Smooth muscle cell (in vitro differentiated cells): ENCODE data around the gene APP. TPM values are rescaled to one million over a fixed set of nuclear protein-coding genes. Genes with fewer than 3 reads are reported as not detected.

ENCODE experiments used
- DNase-seq: peaks from one replicate; lab custom pipeline; 2025; ENCODE audit not compliant: unreplicated experiment; lab: John Stamatoyannopoulos, UW
- H2AFZ ChIP-seq: fragments of 200-600 bp; sonication (generic); 2 replicates; pipeline ENCODE4 v1.6.0; 2016; ENCODE audit warnings: antibody characterized with exemption, low read depth, mild to moderate bottlenecking
- H3F3A ChIP-seq: fragments of 200-600 bp; sonication (generic); 2 replicates; pipeline ENCODE4 v1.6.0; 2017; ENCODE audit warnings: antibody characterized with exemption, low read depth
- H3K27ac ChIP-seq: fragments of 200-600 bp; sonication (generic); 2 replicates; pipeline ENCODE4 v1.5.1; 2016; ENCODE audit warnings: low read depth, mild to moderate bottlenecking
- H3K27me3 ChIP-seq: fragments of 200-600 bp; sonication (generic); 2 replicates; pipeline ENCODE4 v1.6.1; 2016; ENCODE audit warnings: low read depth, mild to moderate bottlenecking
- H3K36me3 ChIP-seq: fragments of 200-600 bp; sonication (generic); 2 replicates; pipeline ENCODE4 v1.5.1; 2016; ENCODE audit warnings: low read depth
- H3K4me1 ChIP-seq: fragments of 200-600 bp; sonication (generic); 2 replicates; pipeline ENCODE4 v1.5.1; 2016; ENCODE audit warnings: low read depth
- H3K4me2 ChIP-seq: fragments of 200-600 bp; sonication (generic); 2 replicates; pipeline ENCODE4 v1.6.0; 2016; ENCODE audit warnings: mild to moderate bottlenecking
- H3K4me3 ChIP-seq: fragments of 200-600 bp; sonication (generic); 2 replicates; pipeline ENCODE4 v1.5.1; 2016; ENCODE audit warnings: mild to moderate bottlenecking
- H3K79me2 ChIP-seq: fragments of 200-600 bp; sonication (generic); 2 replicates; pipeline ENCODE4 v1.6.0; 2016; ENCODE audit warnings: low read depth, mild to moderate bottlenecking
- H3K9ac ChIP-seq: fragments of 200-600 bp; sonication (generic); 2 replicates; pipeline ENCODE4 v1.6.0; 2016; ENCODE audit warnings: low read depth
- H3K9me3 ChIP-seq: fragments of 200-600 bp; sonication (generic); replicated peaks from 2 replicates; pipeline ENCODE4 v1.5.1; 2016; ENCODE audit warnings: low read depth
- H4K20me1 ChIP-seq: fragments of 200-600 bp; sonication (generic); 2 replicates; pipeline ENCODE4 v1.6.0; 2016; ENCODE audit warnings: low read depth
- CTCF ChIP-seq: fragments of 200-600 bp; sonication (generic); IDR thresholded peaks from 2 replicates; pipeline ENCODE4 v1.5.1; 2017; ENCODE audit warnings: borderline replicate concordance, mild to moderate bottlenecking, antibody characterized with exemption; ENCODE audit not compliant: insufficient read depth, poor library complexity, severe bottlenecking
- WGBS: methylation state at CpG from one replicate; pipeline ENCODE4 v1.1.7; 2016; ENCODE audit warnings: low lambda C conversion rate; 5-methylcytosine and 5-hydroxymethylcytosine counted together
- polyA plus RNA-seq: library from polyadenylated mRNA; unstranded; fragments of >200 nt; fragmentation: Nextera tagmentation; extraction: Ambion mirVana; gene quantifications from 2 replicates; pipeline ENCODE4 v1.2.1, GENCODE V29; 2016
- total RNA-seq: library from RNA; depleted of rRNA; stranded (reverse); fragments of >200 nt; gene quantifications from 2 replicates; pipeline ENCODE4 v1.2.3, GENCODE V29; 2014

Gene APP
- total and polyA plus RNA-seq, 2 experiments from 2014 or later, result 65.3 to 459 TPM

- peak overlapping the region; percentile 58 for H3K27ac ChIP-seq
- no peak overlapping the region for H2AFZ ChIP-seq
- 53% methylated on average over 7 of the region's 7 CpGs for WGBS
- TF ChIP-seq CTCF, result no peak
- H3K4me2 ChIP-seq, result peak overlapping the region; percentile 37
- H4K20me1 ChIP-seq, result peaks cover 94% of the 10 kb centered on the region
- H3K9ac ChIP-seq, result peak overlapping the region; percentile 6
- H3K79me2 ChIP-seq, result peaks cover 96% of the 10 kb centered on the region
- no peaks in the 10 kb centered on the region for H3K9me3 ChIP-seq
- H3K27me3 ChIP-seq, result no peaks in the 10 kb centered on the region
- DNase-seq, result no peak
- no peak overlapping the region for H3K4me3 ChIP-seq
- H3K36me3 ChIP-seq, result no peaks in the 10 kb centered on the region
- no peaks in the 10 kb centered on the region for H3F3A ChIP-seq
- H3K4me1 ChIP-seq, result peaks cover 10% of the 10 kb centered on the region
Measured at GRCh38 chr21:26060335-26061115, 110.0 kb downstream of the APP start.

DNA sequence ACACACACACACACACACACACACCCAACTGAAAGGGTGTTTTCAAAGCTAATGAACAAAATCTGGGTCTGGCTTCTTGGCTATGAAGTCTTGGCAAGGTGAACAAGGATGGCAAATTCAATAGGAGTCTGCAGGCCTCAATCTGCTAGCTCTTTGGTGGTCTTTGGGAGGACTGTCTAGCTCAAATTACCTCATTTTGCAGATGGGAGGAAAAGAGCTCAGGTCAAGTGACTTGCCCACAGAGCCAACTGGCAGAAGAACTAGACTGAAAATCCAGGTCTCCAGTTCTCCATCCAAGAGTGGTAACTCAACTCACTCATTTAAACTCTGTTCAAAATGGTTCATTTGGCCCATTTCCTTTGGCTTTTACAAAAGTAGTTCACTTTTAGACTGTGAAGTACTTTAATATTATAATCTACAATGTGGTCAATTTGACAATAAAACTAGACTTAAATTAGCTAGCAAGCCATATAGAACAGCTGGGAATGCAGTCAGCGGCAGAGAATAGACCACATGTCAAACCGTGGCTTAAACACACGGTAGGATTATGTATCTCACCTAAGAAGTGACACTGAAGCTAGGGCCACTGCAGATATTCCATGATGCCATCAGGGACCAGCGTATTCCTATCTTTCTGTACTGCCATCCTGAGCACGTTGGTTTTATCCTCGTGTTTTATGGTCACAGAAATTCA, 112.9 kb downstream of the APP start:
- H3K9ac ChIP-seq, result no peak overlapping the region
- H3K4me1 ChIP-seq, result peaks cover 5% of the 10 kb centered on the region
- 94% methylated on average over 6 of the region's 6 CpGs for WGBS
- H2AFZ ChIP-seq, result no peak overlapping the region
- no peaks in the 10 kb centered on the region for H3K36me3 ChIP-seq
- no peaks in the 10 kb centered on the region for H3K9me3 ChIP-seq
- DNase-seq, result no peak
- H3K27me3 ChIP-seq, result no peaks in the 10 kb centered on the region
- no peak overlapping the region for H3K4me3 ChIP-seq
- H3F3A ChIP-seq, result no peaks in the 10 kb centered on the region
- H4K20me1 ChIP-seq, result peaks cover 95% of the 10 kb centered on the region
- no peak overlapping the region for H3K27ac ChIP-seq
- TF ChIP-seq CTCF, result no peak
- H3K4me2 ChIP-seq, result no peak overlapping the region
- peaks cover 95% of the 10 kb centered on the region for H3K79me2 ChIP-seq

DNA sequence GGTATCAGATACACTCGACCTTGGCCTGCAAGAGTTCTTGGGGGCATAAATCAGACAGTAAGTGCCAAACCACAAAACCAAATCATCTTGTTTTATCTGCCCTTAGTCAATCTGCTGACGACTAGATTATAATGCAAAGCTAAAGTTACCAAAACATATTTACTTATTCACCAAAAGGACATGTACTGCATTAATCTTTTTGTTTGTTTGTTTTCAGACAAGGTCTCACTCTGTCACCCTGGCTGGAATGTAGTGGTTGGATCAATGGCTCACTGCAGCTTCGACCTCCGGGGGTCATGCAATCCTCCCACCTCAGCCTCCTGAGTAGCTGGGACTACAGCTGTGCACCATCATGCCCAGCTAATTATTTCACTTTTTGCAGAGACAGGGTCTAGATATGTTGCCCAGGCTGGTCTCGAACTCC, 114.7 kb downstream of the APP start:
- DNase-seq, result no peak
- H3K4me3 ChIP-seq, result no peak overlapping the region

More for the DNA sequence above, 114.7 kb downstream of the APP start:
- H3K9me3 ChIP-seq, result no peaks in the 10 kb centered on the region
- no peak overlapping the region for H2AFZ ChIP-seq
- H3K4me1 ChIP-seq, result peaks cover 5% of the 10 kb centered on the region
- no peaks in the 10 kb centered on the region for H3K27me3 ChIP-seq
- peaks cover 83% of the 10 kb centered on the region for H4K20me1 ChIP-seq
- H3K36me3 ChIP-seq, result peaks cover 7% of the 10 kb centered on the region
- no peak overlapping the region for H3K27ac ChIP-seq
- no peak overlapping the region for H3K4me2 ChIP-seq
- TF ChIP-seq CTCF, result no peak
- H3K79me2 ChIP-seq, result peaks cover 93% of the 10 kb centered on the region
- 53% methylated on average over 5 of the region's 5 CpGs for WGBS
- no peaks in the 10 kb centered on the region for H3F3A ChIP-seq
- H3K9ac ChIP-seq, result no peak overlapping the region
